GM12878 (cell line): ENCODE results near the gene POLG. TPM values are rescaled to one million over a fixed set of nuclear protein-coding genes. Genes with fewer than 3 reads are reported as not detected.

Experiments used
- ATAC-seq: fragments of 200-7000 bp; cut with Tn5 transposase; 3 replicates; pipeline ENCODE4 v1.9.1; 2020; ENCODE audit warnings: mild to moderate bottlenecking, moderate library complexity
- BruUV-seq: library from RNA; stranded (reverse); fragments of 400-500 nt; replicated peaks from 2 replicates; lab custom pipeline; 2021; lab: Mats Ljungman, UMichigan
- CTCF ChIA-PET: fragments of 300-600 bp; sonication (Branson Sonifier 250); formaldehyde crosslinking; extraction: SDS; loops from one replicate; lab custom pipeline; 2021; ENCODE audit warnings: inconsistent platforms; lab: Yijun Ruan, JAX
- POLR2A ChIA-PET: fragments of 350-600 bp; formaldehyde crosslinking; extraction: SDS; loops from one replicate; lab custom pipeline; 2021; ENCODE audit warnings: inconsistent platforms; lab: Charles Lee
- RAD21 ChIA-PET: fragments of 300-600 bp; sonication (Branson Sonifier 250); formaldehyde crosslinking; loops from one replicate; lab custom pipeline; 2023; ENCODE audit warnings: antibody characterized with exemption; ENCODE audit not compliant: unreplicated experiment; lab: Charles Lee
- SMC1A ChIA-PET: fragments of 300-600 bp; sonication (Branson Sonifier 250); formaldehyde crosslinking; loops from one replicate; lab custom pipeline; 2023; ENCODE audit not compliant: unreplicated experiment, uncharacterized antibody; lab: Charles Lee
- DNase-seq: peaks from one replicate; pipeline ENCODE4 v3.0.0-alpha.2; 2011; ENCODE audit warnings: low read depth, low spot score
- FAIRE-seq: peaks from 3 replicates; lab custom pipeline; 2011; peaks lifted over from hg19 to GRCh38; lab: Jason Lieb, UNC
- H2AFZ ChIP-seq: 2 replicates; pipeline ENCODE4 v1.6.0; 2011; ENCODE audit warnings: low read depth, low read length, control low read depth; ENCODE audit not compliant: control insufficient read depth
- H3K27ac ChIP-seq: 2 replicates; pipeline ENCODE4 v1.5.1; 2011; ENCODE audit warnings: control low read depth; ENCODE audit not compliant: control insufficient read depth, insufficient read depth
- H3K27me3 ChIP-seq, 2 experiments: replicated peaks in 1 of 2; 2 replicates each; pipeline versions ENCODE4 v1.6.0 to v1.6.1; 2011; ENCODE audit warnings: low read length in 1 of 2; ENCODE audit not compliant: control insufficient read depth in 2 of 2, insufficient read depth in 2 of 2
- H3K36me3 ChIP-seq, 2 experiments: 2 replicates each; pipeline ENCODE4 v1.5.1; 2011; ENCODE audit warnings: low read length in 1 of 2; ENCODE audit not compliant: control insufficient read depth in 2 of 2, insufficient read depth in 2 of 2
- H3K4me1 ChIP-seq: 2 replicates; pipeline ENCODE4 v1.6.1; 2011; ENCODE audit warnings: mild to moderate bottlenecking, low read length, moderate library complexity, mixed read lengths; ENCODE audit not compliant: control insufficient read depth, insufficient read depth
- H3K4me2 ChIP-seq: 2 replicates; pipeline ENCODE4 v1.6.0; 2011; ENCODE audit warnings: control low read depth; ENCODE audit not compliant: control insufficient read depth, insufficient read depth
- H3K4me3 ChIP-seq: fragments of 200-600 bp; sonication (generic); 2 replicates; pipeline ENCODE4 v1.5.1; 2016
- H3K79me2 ChIP-seq: 2 replicates; pipeline ENCODE4 v1.6.0; 2011; ENCODE audit warnings: low read length; ENCODE audit not compliant: control insufficient read depth, insufficient read depth
- H3K9ac ChIP-seq: 2 replicates; pipeline ENCODE4 v1.8.0; 2011; ENCODE audit warnings: low read length, control low read depth, mixed read lengths; ENCODE audit not compliant: control insufficient read depth, insufficient read depth
- H3K9me3 ChIP-seq: replicated peaks from 3 replicates; pipeline ENCODE4 v1.5.1; 2011; ENCODE audit warnings: mild to moderate bottlenecking, low read length; ENCODE audit not compliant: control insufficient read depth, insufficient read depth
- H4K20me1 ChIP-seq: 2 replicates; pipeline ENCODE4 v1.6.0; 2011; ENCODE audit not compliant: control insufficient read depth, insufficient read depth
- CREM ChIP-seq: IDR thresholded peaks from 2 replicates; pipeline ENCODE4 v1.6.1; 2014; ENCODE audit warnings: antibody characterized with exemption, low read depth
- HSF1 ChIP-seq: fragments of 150-350 bp; IDR thresholded peaks from 2 replicates; pipeline ENCODE4 v1.6.1; 2014; ENCODE audit warnings: mild to moderate bottlenecking, low read depth, low read length
- KAT2A ChIP-seq: conservative IDR thresholded peaks from 2 replicates; pipeline ENCODE4 v1.6.1; 2011; ENCODE audit warnings: low read depth, low read length; ENCODE audit not compliant: control insufficient read depth
- MYC ChIP-seq: IDR thresholded peaks from 2 replicates; pipeline ENCODE4 v1.6.1; 2011; ENCODE audit warnings: mild to moderate bottlenecking, low read length, moderate library complexity, inconsistent platforms; ENCODE audit not compliant: insufficient read depth, insufficient replicate concordance, insufficient read length, severe bottlenecking
- SMC3 ChIP-seq: IDR thresholded peaks from 2 replicates; pipeline ENCODE4 v1.6.1; 2011; ENCODE audit warnings: low read length, improper control_type of control experiment, borderline replicate concordance
- SP1 ChIP-seq: IDR thresholded peaks from one replicate; pipeline ENCODE4 v1.6.1; 2011; ENCODE audit warnings: low read depth, low read length
- SUZ12 ChIP-seq: fragments of 200-600 bp; sonication (generic); IDR thresholded peaks from one replicate; pipeline ENCODE4 v1.6.1; 2018; ENCODE audit warnings: antibody characterized with exemption, mild to moderate bottlenecking; ENCODE audit not compliant: unreplicated experiment
- USF1 ChIP-seq: IDR thresholded peaks from 2 replicates; pipeline ENCODE4 v1.6.1; 2011; ENCODE audit warnings: borderline replicate concordance, low read depth, mild to moderate bottlenecking, moderate library complexity, mixed read lengths, low read length; ENCODE audit not compliant: insufficient read depth; ENCODE audit errors: extremely low read length
- WRNIP1 ChIP-seq: IDR thresholded peaks from 2 replicates; pipeline ENCODE4 v1.6.1; 2011; ENCODE audit warnings: low read depth, low read length, improper control_type of control experiment, borderline replicate concordance
- WGBS: methylation state at CpG from one replicate; pipeline ENCODE4 v1.1.6; 2016; ENCODE audit warnings: low lambda C conversion rate; ENCODE audit not compliant: insufficient replicate concordance, insufficient coverage; ENCODE audit errors: missing lambda C conversion rate; 5-methylcytosine and 5-hydroxymethylcytosine counted together
- in situ Hi-C: fragments of 300-500 bp; cut with MboI; formaldehyde crosslinking; loops from 9 replicates; pipeline ENCODE4 v1.14.3; 2018; ENCODE audit warnings: mixed read lengths
- intact Hi-C: fragments of 100-400 bp; cut with micrococcal nuclease; formaldehyde crosslinking; loops from one replicate; pipeline ENCODE4 v1.14.2; 2022; ENCODE audit not compliant: unreplicated experiment
- polyA plus RNA-seq, 11 experiments: library from polyadenylated mRNA; depleted of rRNA in 4 of 11; unstranded in 6 of 11; stranded (reverse) in 5 of 11; fragments of >200 nt; fragmentation: Nextera tagmentation in 4 of 11; fragmentation: Illumina TruSeq in 1 of 11; extraction: Ambion mirVana in 4 of 11; extraction: Trizol in 1 of 11; gene quantifications; 1 replicate in 1 of 11; 2 replicates in 10 of 11; pipeline versions ENCODE4 v1.2.1 to v1.2.3, GENCODE V29; 2011 to 2016; ENCODE audit warnings: inconsistent platforms in 2 of 11, missing spikeins in 2 of 11, low read depth in 1 of 11
- total RNA-seq, 4 experiments: library from RNA; depleted of rRNA in 3 of 4; stranded (reverse); fragments of >200 nt in 3 of 4; fragmentation: Illumina TruSeq in 1 of 4; extraction: Trizol in 1 of 4; gene quantifications; 2 replicates each; pipeline versions ENCODE4 v1.2.1 to v1.2.3, GENCODE V29; 2013 to 2021

The POLG gene
- total and polyA plus RNA-seq, 10 of the 15 experiments (the other 5 are each of a cell fraction or from before 2014, with no cell fraction given): 14.8 to 71.1 (median 33.0) TPM

- no peaks in the 10 kb centered on the region for H4K20me1 ChIP-seq
- peaks cover 33 to 36% of the 10 kb centered on the region in 2 experiments for H3K27me3 ChIP-seq
- ChIA-PET SMC1A (interaction anchor here (0.7 kb wide), 1 partner anchor 9 kb away, joined by 3 read pairs; no protein-coding TSS in a partner anchor), CTCF (interaction anchor here (3.0 kb wide), 1 partner anchor 10 kb away, joined by 12 read pairs; no protein-coding TSS in a partner anchor), RAD21 (interaction anchor here (1.0 kb wide), 1 partner anchor 9 kb away, joined by 3 read pairs; no protein-coding TSS in a partner anchor), POLR2A (no interaction called here)
- H2AFZ ChIP-seq: no peak overlapping the region
- ATAC-seq: no peak
- FAIRE-seq: no peak
- BruUV-seq: no TSS peak
- no peak overlapping the region for H3K4me2 ChIP-seq
- TF ChIP-seq CREM (no peak), SP1 (no peak), KAT2A (no peak), SUZ12 (peak; percentile 17)
- DNase-seq: no peak
- H3K4me3 ChIP-seq: no peak overlapping the region
- intact Hi-C loops (no loop called here), in situ Hi-C loops (no loop called here)
- 20% methylated on average over 32 of the region's 34 CpGs for WGBS
- no peaks in the 10 kb centered on the region for H3K9me3 ChIP-seq
- H3K36me3 ChIP-seq: no peaks in the 10 kb centered on the region
- H3K9ac ChIP-seq: no peak overlapping the region
- no peak overlapping the region for H3K27ac ChIP-seq
- H3K4me1 ChIP-seq: no peaks in the 10 kb centered on the region
- H3K79me2 ChIP-seq: no peaks in the 10 kb centered on the region
These were observed 34.1 kb upstream of the POLG start for GRCh38 chr15:89368566-89369223.

DNA sequence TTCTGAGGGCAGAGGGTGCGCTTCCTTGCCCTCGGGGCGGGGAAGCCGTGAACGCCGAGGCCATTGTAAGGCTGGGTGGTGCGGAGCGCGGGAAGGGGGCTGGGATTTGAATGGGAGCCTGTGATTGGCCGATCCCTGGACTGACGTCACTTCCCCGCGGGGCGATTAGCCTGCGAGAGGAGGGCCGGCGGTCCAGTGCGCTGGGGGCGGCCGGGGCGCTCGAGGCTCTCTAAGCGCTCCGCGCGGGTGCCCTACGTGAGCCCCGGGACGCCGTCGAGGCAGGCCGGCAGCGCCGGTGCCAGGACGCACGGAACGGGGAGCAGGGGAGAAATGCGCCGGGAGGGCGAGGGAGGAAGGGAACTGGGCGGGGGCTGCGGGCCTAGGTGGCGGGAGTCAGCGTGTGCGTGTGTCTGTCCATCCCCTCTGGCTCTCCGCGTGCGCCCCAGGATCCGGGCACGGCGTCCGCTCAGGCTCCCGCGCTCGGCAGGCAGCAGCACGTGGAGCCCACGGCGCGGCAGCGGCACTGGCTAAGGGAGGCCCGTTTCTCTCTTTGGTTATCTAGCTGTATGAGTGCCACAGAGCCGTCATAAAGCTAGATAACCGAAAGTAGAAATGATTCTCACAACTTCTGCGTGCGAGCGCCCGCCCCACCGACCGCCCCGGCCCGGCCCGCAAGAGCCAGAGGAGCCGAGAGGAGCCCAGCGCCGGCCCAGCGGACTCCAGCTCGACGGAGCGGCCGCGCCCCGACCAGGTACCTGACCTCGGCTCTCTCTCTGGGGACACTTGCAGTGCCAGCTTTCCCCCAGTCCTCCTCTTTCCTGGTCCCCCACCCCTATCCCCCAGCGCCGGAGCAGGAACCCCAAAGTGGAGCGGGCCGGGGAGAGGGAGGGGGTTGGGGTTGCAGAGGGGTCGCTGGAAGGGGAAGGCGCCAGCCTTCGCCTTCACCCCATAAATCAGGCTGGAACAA is 33.1 kb upstream of the POLG start:
- Histone ChIP-seq H3K36me3 (no peaks in the 10 kb centered on the region), H3K27ac (no peak overlapping the region), H3K79me2 (no peaks in the 10 kb centered on the region), H4K20me1 (no peaks in the 10 kb centered on the region), H3K4me2 (no peak overlapping the region), H2AFZ (no peak overlapping the region), H3K9ac (no peak overlapping the region), H3K9me3 (no peaks in the 10 kb centered on the region), H3K4me3 (no peak overlapping the region), H3K4me1 (no peaks in the 10 kb centered on the region), H3K27me3 (peaks cover 33 to 40% of the 10 kb centered on the region in 2 experiments)
- 49% methylated on average over 63 of the region's 90 CpGs for WGBS
- no peak for DNase-seq
- FAIRE-seq: no peak
- ATAC-seq: no peak
- ChIA-PET RAD21 (no interaction called here), CTCF (interaction anchor here (3.0 kb wide), 1 partner anchor 9 kb away, joined by 12 read pairs; no protein-coding TSS in a partner anchor), POLR2A (no interaction called here), SMC1A (no interaction called here)
- in situ Hi-C loops (no loop called here), intact Hi-C loops (no loop called here)
- TF ChIP-seq SMC3: no peak
- no peak for TF ChIP-seq HSF1
- peak; percentile 1 for TF ChIP-seq USF1
- no peak for TF ChIP-seq WRNIP1
- no peak for TF ChIP-seq MYC
- TF ChIP-seq SUZ12: peak; percentile 31
- BruUV-seq: no TSS peak
